Cardiac fibroblast (primary cell): ENCODE data around the gene ZNF524.

ENCODE experiments used
- DNase-seq, 2 donors: peaks; one replicate each; pipeline versions ENCODE4 v3.0.0 to v3.0.0-alpha.2; 2010; ENCODE audit warnings: low read depth in 2 of 2
- H3K4me3 ChIP-seq, 2 donors: replicated peaks in 1 of 2; 1 replicate in 1 of 2; 2 replicates in 1 of 2; pipeline ENCODE4 v1.5.1; 2011; ENCODE audit warnings: low read depth in 2 of 2, low read length in 2 of 2, mild to moderate bottlenecking in 2 of 2, moderate library complexity in 1 of 2
- TF ChIP-seq, protein P1 (sequence below): IDR thresholded peaks from one replicate; pipeline ENCODE4 v1.5.1; 2011; ENCODE audit warnings: low read depth, mild to moderate bottlenecking, low read length, inconsistent platforms

ZNF524 gene

DNA sequence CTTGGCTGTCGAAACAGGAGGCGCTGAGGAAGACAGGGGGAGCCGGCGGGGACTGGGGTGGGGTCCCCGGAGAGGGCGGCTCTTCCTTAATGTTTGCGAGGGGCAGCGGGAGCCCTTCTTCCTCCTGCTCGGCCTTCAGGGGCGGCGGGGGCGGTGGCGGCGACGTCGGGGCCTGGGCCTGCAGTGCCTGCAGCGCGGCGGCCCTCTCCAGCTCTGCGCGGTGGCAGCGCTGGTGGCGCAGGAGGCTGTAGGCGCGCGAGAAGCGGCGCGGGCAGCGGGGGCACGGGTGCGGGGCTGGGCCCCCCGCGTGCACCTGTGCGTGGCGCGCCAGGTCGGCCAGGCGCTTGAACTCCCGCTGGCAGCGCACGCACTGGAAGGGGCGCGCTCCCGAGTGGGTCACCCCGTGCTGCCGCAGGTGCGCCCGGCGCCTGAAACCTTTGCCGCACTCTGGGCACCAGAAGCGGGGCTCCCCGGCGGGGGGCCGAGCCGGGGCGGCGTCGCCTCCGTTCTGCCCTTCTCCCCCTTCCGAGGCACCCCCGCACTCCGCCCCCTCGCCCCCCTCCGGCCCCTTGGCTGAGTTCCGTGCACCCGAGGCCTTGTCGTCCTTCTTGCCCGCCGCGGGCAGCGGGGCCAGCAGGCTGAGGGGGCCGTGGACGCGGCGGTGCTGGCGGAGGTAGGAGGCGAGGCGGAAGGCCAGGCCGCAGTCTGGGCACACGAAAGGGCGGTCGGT is 21.9 kb upstream of the ZNF524 start:
- TF ChIP-seq, protein P1, sequence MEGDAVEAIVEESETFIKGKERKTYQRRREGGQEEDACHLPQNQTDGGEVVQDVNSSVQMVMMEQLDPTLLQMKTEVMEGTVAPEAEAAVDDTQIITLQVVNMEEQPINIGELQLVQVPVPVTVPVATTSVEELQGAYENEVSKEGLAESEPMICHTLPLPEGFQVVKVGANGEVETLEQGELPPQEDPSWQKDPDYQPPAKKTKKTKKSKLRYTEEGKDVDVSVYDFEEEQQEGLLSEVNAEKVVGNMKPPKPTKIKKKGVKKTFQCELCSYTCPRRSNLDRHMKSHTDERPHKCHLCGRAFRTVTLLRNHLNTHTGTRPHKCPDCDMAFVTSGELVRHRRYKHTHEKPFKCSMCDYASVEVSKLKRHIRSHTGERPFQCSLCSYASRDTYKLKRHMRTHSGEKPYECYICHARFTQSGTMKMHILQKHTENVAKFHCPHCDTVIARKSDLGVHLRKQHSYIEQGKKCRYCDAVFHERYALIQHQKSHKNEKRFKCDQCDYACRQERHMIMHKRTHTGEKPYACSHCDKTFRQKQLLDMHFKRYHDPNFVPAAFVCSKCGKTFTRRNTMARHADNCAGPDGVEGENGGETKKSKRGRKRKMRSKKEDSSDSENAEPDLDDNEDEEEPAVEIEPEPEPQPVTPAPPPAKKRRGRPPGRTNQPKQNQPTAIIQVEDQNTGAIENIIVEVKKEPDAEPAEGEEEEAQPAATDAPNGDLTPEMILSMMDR = no peak
- no peak for DNase-seq
- no peak overlapping the region for H3K4me3 ChIP-seq

GRCh38 chr19:55578761-55579747 is 21.0 kb upstream of the ZNF524 start:
- no peak for DNase-seq
- H3K4me3 ChIP-seq = peak overlapping the region; percentile 65 to 99
- TF ChIP-seq, protein P1 = no peak

DNA sequence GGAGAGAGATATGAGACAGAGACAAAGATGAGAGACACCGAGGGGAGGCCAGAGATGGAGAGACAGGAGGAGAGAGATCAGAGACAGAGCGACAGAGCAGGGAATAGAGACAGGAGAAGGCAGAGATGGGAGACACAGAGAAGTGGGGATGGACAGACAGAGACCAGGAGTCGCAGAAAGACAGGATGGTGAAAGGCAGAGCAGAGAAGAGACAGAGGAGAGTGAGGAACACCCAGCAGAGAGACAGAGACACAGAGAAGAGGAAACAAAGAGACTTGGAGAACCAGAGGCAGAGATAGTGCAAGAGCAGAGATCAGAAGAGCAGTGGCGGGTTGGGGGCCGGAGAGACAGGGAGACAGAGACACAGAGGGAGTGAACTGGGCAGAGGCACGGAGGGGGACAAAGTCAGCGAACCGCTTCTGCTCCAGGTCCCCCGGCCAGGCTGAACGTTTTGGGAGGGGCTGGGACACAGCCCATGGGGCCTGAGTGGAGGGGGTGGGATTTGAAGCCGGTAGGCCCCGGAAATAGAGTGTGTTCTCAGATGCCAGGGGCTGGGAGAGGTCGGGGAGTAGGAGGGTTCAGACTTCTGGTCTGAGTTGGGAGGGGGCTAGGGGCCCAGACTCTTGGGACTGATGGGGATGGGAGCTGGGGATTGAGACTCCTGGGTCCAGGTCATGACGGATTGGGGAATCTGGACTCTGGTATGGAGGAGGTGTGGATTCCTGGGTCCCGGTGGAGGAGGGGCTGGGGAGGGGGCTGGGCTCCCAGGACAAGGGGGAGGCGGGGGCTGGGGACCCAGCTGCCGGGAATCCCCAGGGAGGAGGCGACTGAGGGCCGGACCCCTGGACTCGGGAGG is 20.1 kb upstream of the ZNF524 start:
- DNase-seq = peak; percentile 34 to 51
- TF ChIP-seq, protein P1 = no peak
- H3K4me3 ChIP-seq = peak overlapping the region; percentile 65 to 99

- H3K4me3 ChIP-seq = peak within 1 kb of the TSS; percentile 65 to 99
- DNase-seq = peak; percentile 93 to 94
- TF ChIP-seq, protein P1 = no peak
Measured at GRCh38 chr19:55580628-55581144, 19.4 kb upstream of the ZNF524 start, which contains the start of gene ZNF579. Gene ZNF579 (minus strand): TSS chr19:55580848. CDS start chr19:55579639, 1,209 bp downstream.

GRCh38 chr19:55581145-55581822 is 18.8 kb upstream of the ZNF524 start:
- DNase-seq = no peak
- peak overlapping the region; percentile 65 to 99 for H3K4me3 ChIP-seq
- TF ChIP-seq, protein P1 = no peak
